ENCODE results near the gene GNB2.
"Not testable (repeated sequence)": the region's sequence is repeated elsewhere in the genome, so short reads cannot be mapped to it uniquely, and the experiment has no call there.

Gene GNB2

GRCh38 chr7:100673302-100673941 lies at the start of gene GNB2:
GNB2 (plus strand) TSS chr7:100673740; CDS start chr7:100676266, 2,526 bp downstream.
- DNase-seq (ENCODE audit: low read depth), result peak; percentile 99

- DNase-seq (ENCODE audit: low read depth), result no peak
These were observed 49.4 kb upstream of the GNB2 start for GRCh38 chr7:100623951-100624824.

- DNase-seq (ENCODE audit: low read depth), result no peak
These were observed 47.5 kb upstream of the GNB2 start for GRCh38 chr7:100626055-100626454.

GRCh38 chr7:100626530-100627237 lies 46.9 kb upstream of the GNB2 start:
- no peak for DNase-seq (ENCODE audit: low read depth)

- no peak for DNase-seq (ENCODE audit: low read depth)
These were observed 46.3 kb upstream of the GNB2 start for GRCh38 chr7:100627238-100627549.

GRCh38 chr7:100629117-100629716 lies 44.3 kb upstream of the GNB2 start:
- DNase-seq (ENCODE audit: low read depth), result no peak

DNA sequence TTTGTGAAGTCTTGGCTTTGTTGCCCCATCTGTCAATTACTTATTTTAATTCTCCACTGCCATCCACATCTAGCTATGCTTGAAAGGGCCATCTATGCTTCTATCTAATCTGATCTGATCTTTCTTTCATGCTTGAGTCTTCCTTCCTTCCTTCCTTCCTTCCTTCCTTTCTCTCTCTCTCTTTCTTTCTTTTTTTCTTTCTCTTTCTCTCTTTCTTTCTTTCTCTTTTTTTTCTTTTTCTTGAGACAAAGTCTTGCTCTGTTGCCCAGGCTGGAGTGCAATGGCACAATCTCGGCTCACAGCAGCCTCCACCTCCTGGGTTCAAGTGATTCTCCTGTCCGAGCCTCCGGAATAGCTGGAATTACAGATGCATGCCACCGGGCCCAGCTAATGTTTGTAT lies 43.5 kb upstream of the GNB2 start:
- DNase-seq (ENCODE audit: low read depth), result no peak

- DNase-seq (ENCODE audit: low read depth), result no peak
These were observed 40.4 kb upstream of the GNB2 start for GRCh38 chr7:100632951-100633717.

DNA sequence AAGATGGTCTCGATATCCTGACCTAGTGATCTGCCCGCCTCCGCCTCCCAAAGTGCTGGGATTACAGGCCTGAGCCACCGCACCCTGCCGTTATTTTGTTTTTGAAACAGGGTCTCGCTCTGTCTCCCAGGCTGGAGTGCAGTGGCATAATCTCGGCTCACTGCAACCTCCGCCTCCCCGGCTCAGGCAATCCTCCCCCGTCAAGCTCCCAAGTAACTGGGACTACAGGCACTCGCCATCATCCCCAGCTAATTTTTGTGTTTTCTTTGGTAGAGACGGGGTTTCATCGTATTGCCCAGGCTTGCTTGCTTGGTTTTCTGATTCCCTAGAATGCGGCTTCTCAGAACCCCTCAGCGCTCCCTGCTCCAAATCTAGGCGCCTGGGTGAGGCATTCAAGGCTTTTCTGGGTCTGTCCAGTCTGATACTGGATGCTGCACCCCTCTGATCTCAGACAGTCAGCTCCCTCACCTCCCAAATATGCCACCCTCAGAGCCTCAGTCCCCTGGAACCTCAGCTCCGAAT lies 33.5 kb upstream of the GNB2 start:
- DNase-seq (ENCODE audit: low read depth), result no peak

GRCh38 chr7:100640517-100641440 lies 32.8 kb upstream of the GNB2 start:
- no peak for DNase-seq (ENCODE audit: low read depth)

DNA sequence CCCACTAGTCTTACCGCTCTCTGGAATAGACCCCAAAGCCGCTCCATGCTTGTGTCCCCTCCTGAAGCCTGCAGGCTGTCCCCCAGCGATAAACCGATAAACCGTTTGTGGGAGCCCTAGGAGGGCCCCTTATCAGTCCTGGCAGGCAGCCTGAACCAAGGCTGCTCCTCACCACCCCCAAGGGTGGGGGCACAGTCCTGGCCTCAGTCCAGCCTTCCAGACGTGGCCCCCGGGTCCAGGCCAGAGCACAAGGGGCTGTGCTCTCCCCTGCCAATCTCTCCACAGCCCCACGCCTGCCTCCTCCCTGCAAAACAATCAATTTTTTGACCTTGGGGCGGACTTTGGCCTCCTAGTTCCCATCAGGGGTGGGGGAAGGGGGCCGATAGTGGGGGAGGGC lies 32.1 kb upstream of the GNB2 start, which contains the start of gene TFR2:
TSS of gene TFR2 (minus strand) at position 90 of the 397 bp plus-strand sequence. CDS start at position 47, 43 bp downstream.
- no peak for DNase-seq (ENCODE audit: low read depth)

GRCh38 chr7:100641860-100642533 lies 31.5 kb upstream of the GNB2 start:
- DNase-seq (ENCODE audit: low read depth), result no peak

DNA sequence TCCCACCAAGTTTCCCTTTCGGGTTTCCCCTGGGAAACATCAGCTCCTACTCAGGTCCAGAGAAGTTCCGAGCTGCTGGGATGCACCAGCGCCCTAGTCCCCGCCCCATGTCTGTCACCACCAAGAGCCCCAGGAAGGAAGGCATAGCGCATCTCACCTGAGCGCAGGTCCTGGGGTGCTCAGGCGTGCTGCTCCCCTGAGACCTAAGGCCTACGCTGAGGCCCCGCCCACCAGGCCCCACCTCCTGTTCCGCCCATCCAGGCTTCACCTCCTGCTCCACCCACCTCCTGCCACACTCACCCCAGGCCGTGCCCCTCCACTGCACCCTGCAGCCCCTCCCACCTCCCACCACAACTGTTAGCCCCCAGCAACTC lies 31.0 kb upstream of the GNB2 start:
- no peak for DNase-seq (ENCODE audit: low read depth)

GRCh38 chr7:100649826-100650565 lies 23.5 kb upstream of the GNB2 start:
- no peak for DNase-seq (ENCODE audit: low read depth)

- DNase-seq (ENCODE audit: low read depth), result no peak
These were observed 18.4 kb upstream of the GNB2 start for GRCh38 chr7:100654908-100655831.

GRCh38 chr7:100655908-100656674 lies 17.4 kb upstream of the GNB2 start, which contains the start of gene ACTL6B:
ACTL6B (minus strand) TSS chr7:100656448; CDS start chr7:100656354, 94 bp downstream.
- DNase-seq (ENCODE audit: low read depth), result no peak

- not testable (repeated sequence) for DNase-seq (ENCODE audit: low read depth)
These were observed 11.3 kb upstream of the GNB2 start for GRCh38 chr7:100662194-100662776.
